Measurements from ENCODE around the gene COP1.

GRCh38 chr1:175918364-175918801 lies 288.7 kb downstream of the COP1 start:
- TF ChIP-seq EZH2phosphoT487 (IDR thresholded peaks at IDR 0.05; ENCODE audit: borderline replicate concordance) (no peak), CTCF (IDR thresholded peaks at IDR 0.05 in 2 of 3, conservative IDR thresholded peaks at IDR 0.05 in 1 of 3; ENCODE audit: borderline replicate concordance in 1 of 3, insufficient read depth in 1 of 3, low read depth in 2 of 3, low read length in 2 of 3) (no peak), SP1 (IDR thresholded peaks at IDR 0.05; ENCODE audit: low read depth) (no peak), ZBTB33 (IDR thresholded peaks at IDR 0.05; ENCODE audit: extremely low read depth, insufficient replicate concordance, low read length) (no peak)

Data from HCT116 (cell line).